Measurements from ENCODE around the gene RNF220.

Gene RNF220

DNA sequence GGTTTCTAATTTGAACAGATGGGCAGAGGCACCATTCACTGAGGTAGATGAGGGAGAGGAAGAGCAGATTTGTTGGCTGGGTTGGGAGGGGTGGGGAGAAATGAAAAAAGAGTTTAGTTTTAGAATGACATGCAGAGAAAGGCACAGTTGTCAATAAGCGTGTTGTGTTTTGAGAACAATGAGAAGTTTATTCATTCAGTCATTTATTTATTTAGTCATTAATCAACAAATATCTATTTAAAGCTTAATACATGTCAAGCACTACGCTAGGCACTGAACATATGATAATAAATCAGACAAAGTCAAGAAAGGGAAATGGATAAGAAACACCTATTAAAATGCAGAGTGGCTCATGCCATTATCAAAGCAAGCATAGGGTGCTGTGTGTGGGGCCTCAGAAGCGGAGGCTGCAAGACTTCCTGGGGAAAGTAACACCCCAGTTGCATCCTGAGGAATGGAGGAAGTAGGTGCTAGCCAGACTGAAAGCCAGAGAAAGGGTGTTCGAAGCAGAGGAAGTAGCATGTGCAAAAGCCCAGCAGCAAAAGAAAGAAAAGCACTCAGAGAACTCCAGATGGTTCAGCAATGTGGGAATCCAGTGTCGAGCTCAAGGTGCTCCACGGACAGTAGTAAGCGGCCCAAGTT lies 114.1 kb downstream of the RNF220 start:
- DNase-seq (ENCODE audit: low spot score) (no peak), FAIRE-seq (no peak)

DNA sequence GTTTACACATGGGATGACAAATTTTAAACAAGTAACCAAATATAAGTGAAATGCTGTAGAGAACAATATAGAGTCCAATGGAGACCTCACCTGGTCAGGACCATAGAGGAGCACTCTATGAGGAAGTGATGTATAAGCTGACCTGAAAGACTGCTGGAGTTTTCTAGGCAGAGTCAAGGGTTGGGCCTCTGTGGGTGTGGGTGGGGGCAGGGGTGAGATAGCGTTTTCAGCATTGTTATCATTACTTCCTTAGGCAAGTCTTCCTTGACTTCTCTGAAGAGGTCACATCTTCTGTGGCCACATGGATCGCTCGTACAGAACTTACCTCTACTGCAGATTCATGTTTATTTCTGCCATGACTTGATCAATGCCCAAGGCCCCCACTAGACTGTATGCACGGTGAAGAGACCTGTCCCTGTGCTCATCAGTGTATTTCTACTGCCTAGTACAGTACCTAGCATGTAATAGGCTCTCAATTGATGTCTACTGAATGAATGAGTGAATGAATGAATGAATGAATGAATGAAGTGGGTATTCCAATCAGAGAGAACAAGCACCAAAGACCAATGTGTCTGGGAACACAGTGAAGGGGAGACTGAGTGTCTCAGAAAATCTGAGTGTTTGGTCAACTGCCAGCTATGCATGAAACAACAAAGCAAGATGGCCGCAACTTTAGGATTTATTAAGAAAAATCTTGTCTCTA lies 116.5 kb downstream of the RNF220 start:
- no peak for DNase-seq (ENCODE audit: low spot score)
- FAIRE-seq, result no peak

DNA sequence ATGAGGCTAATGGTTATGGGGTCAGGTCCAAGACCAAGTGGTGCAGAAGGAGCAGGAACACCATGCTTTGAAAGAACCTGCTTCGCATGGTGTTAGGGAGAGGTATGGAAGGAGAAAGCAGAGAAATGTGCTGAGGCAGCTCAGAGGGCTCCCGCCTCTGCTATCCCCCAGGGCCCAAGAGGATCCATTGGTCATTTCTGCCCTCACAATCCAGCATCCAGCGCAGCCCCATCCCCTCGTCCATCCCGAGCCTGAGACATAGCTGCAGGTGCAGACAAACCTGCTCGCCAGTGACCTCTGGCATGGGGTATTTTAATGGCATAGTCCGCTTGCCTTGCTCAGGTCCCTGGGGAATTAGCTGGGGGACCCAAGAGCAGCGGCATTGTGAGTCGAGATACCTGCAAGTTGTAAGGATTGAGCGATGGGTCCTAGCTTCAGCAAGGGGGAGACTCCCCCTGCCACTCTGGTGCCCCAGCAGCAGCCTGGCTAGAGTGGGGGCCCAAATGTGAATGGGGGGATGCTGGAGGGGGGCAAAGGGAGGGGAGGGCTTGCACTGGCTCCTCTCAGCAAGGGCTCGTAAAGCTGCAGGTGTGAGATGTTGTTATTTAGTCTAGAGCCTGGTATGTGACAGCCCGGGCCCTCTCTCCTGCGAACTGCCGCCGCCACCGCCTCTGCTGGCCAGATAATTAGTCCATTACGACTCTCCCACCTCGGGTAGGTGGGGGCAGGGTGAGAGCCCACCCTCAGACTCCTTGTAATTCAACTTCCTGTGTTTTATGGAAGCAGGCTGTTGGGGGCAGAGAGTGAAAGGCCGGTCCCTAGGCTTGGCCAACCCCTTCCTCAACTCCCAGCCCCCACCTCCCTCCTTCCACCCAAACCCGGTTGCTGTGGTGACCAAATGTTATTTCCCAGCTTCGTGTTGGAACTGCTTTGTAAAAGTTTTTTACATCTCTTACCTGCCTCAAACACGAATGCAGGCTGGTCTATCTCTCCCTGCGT lies 118.8 kb downstream of the RNF220 start:
- no peak for FAIRE-seq
- no peak for DNase-seq (ENCODE audit: low spot score)

DNA sequence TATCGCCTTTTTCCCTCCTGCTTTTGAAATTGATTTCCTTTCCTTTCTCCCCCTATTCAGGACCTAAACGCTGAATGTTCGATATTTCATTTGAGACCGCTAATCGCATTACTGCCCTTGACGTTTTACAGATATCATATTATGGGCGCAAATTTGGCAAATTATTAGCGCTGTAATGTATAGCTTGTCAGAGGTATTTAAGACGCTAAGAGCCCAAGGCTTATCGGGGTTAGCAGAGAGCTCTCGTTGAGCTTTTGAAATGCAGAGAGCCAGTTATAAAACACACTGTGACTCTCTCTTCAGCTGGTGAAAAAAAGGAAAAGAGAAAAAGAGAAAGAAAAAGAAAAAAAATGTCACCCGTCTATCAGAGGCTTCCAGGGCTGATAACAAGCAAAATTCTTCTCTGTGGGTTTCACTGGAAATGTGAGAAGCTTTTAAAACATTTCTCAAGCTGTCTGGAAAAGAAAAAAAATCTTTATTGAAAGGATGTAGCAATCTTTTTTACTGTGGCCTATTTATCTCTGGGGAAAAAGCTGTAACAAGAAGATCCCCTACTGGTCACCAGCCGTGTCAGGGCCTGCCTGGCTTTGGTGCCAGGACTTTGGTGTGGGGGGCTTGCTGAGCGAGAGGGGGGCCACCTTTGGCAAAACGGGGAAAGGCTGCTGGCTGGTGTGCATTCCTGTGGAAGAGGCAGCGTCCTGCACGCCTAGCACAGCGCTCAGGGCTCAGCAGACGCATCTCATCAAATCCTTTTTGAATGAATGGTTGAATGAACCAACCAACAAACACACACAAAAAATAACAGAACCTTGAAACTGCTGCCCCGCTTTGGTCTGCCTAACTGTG lies 119.8 kb downstream of the RNF220 start:
- DNase-seq (ENCODE audit: low spot score), result no peak
- no peak for FAIRE-seq

DNA sequence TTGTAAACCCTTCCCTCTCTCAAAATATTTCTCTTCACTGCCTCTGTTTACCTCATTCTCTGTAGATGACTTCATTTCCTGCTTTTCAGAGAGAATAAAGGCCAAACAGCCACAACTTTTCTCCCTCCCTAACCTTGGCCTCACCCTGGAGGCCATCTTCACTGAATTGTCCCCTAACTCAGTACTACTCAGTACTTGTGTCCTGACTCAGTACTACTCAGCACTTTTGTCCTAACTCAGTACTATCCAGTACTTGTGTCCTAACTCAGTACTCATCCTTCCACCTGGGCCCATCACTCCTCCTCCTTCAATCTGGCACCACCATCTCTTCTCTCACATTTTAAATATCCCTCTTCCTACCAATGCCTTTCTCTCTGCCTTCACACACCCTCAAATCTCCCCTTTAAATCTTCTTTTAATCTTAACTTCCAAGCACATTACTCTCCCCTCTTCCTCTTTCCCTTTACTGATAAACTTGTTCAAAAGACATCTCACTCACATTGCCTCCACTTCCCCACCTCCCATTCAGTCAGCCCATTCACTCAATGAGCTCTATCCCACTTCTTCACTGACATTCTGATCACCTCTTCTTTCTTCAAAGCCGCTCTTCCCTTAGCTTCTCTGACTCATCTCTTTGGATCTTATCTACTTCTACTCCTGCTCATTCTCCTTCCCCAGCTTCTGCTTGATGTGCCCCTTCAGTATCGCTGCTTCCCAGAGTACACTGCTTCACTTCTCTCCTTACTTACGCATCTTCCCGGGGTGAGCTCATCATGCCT lies 121.4 kb downstream of the RNF220 start:
- FAIRE-seq, result no peak
- peak; percentile 24 for DNase-seq (ENCODE audit: low spot score)

DNA sequence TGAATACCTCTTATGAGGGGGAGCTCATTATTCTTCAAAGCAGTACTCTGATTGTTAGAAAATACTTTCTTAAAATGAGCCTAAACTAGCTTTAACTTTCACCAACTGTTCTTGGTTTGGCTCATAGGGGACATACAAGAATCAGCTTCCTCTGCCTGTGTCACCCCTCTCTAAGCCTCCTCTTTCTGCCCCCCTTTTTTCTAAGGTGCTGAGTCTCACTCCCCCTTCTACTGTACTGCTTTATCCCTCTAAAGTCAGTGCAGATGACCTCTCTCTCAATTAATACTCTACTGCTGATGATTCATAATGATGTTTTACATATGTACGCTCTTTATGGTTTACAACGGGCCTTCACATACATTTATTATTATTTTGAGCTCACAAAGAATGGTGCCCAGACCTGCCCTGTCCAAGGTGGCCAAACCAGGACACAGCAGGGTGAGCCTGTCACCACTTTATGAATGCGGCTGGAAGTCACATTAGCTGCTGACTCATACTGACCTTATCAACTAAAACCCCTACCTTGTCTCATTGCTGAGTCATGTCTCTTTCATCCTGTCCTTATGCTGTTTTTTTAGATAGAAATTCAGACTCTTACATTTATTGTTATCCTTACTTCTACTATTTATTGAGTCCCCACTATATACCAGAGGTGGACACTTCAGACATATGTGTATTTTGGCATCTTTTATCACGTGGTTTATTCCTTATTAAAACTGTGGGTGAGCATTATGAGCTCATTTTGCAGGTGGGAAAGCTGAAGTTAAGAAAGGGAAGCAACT lies 126.9 kb downstream of the RNF220 start:
- FAIRE-seq, result peak; percentile 48

DNA sequence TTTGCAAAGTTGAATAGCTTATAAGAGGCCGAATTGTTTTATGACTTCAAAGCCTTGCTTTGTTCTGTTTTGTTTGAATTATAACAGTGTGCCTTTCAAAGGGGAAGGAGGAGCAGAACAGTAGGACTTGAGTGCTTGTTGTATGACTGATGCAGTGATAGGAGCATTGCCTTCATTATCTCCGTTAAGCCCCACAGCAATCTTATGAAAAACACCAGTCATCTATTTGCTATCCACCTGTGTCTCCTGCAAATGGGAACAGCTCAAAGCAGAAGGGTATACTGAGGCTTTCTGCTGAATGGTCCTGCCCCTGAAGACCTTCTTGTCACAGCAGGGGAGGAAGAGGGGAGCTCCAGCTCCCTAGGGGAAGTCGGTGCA lies 127.5 kb downstream of the RNF220 start:
- no peak for DNase-seq (ENCODE audit: low spot score)
- no peak for FAIRE-seq

More for the DNA sequence above, 126.9 kb downstream of the RNF220 start:
- DNase-seq (ENCODE audit: low spot score), result peak; percentile 79

DNA sequence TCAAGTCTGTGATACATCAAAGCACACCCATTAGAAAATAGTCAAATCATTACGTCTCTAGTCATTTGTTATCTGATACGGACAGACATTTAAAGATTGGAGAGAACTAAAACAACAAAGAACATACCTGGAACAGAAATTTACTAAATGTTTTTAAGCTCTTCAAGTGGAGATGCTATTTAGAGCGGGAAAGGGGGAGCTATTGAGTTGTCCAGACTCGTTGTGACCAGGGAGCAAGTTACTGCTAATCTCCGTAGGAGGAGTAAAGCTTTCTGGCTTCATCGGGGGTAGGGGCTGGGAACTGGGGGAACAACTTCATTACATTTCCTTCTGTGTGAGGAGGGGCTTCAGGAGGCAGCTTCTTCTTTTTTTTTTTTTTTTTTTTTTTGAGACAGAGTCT lies 129.7 kb downstream of the RNF220 start:
- FAIRE-seq, result no peak

DNA sequence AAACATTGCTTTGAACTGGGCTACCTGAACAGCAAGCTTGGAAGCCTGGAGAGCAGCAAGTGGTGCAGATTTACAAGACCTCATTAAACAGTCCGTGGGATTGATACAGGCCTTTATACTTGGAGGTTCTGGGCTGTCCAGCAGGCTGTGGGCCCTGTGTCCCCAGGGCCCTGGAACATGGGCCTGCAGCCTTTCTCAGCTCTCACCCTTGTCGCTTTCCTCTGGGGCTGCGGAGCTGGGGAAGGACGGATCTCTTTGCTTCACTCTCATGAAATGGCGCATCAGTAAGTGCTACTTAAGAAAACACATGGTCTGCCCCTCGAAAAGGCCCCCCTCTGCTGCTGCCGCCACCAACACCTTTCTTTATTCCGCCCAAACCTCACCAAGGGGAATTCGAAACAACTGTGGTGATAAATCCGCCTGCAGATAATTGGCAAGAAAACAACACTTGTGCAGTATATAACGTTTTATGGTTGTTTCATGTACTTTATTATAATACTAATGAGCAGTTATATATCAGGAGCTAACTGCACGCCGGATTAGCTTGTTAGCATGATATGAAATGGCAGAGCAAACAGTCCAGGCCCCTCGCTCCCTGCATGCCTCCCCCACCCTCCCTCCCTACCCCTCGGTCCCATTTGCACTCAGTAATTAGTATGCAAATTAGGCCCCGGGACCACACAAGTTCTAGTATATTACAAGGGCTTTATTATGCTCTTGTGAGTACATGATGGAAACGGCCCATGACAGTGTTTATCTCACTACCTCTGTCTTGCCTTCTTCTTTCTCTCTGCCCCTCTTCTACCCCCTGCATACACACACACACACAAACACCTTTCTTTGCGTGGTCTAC lies 131.5 kb downstream of the RNF220 start:
- DNase-seq (ENCODE audit: low spot score) (no peak), FAIRE-seq (no peak)

More for the DNA sequence above, 129.7 kb downstream of the RNF220 start:
- DNase-seq (ENCODE audit: low spot score), result no peak

DNA sequence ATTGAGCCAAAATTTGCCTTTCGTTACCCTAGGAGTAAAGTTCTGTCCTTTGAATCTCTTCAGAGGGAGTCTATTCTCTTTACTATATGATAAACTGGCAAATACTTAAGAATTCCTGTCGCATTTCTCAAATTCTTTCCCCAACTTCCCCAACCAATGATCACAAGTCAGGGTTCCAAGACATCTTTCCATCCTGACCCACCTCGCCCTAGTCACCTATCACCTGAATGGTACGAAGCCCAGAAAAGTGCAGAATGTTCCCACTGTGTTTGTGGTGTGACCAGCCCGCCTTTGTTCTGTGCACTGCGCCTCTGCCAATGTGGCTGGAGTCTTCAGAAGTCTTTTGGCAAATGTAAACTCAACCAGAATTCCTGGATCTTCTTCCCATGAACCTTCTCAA lies 132.5 kb downstream of the RNF220 start:
- no peak for FAIRE-seq
- no peak for DNase-seq (ENCODE audit: low spot score)

DNA sequence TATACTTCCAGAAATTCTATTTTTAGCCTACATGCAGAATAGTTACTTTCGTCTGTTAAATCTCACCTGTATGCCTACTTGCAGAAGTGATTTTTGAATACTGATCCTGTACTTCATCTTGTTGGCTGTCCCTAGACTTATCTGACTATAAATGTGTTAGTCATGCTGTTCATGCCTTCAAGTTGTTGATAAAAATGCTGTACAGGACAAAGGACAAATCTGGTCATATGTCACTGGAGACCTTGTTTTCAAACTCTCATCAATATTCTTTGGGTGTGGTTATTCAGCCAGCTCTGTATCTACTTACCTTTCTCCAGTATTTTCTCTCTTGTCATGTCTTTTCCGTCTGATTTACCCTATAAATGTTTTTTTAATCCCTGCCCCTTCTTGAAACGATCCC lies 132.9 kb downstream of the RNF220 start:
- FAIRE-seq, result no peak
- no peak for DNase-seq (ENCODE audit: low spot score)

DNA sequence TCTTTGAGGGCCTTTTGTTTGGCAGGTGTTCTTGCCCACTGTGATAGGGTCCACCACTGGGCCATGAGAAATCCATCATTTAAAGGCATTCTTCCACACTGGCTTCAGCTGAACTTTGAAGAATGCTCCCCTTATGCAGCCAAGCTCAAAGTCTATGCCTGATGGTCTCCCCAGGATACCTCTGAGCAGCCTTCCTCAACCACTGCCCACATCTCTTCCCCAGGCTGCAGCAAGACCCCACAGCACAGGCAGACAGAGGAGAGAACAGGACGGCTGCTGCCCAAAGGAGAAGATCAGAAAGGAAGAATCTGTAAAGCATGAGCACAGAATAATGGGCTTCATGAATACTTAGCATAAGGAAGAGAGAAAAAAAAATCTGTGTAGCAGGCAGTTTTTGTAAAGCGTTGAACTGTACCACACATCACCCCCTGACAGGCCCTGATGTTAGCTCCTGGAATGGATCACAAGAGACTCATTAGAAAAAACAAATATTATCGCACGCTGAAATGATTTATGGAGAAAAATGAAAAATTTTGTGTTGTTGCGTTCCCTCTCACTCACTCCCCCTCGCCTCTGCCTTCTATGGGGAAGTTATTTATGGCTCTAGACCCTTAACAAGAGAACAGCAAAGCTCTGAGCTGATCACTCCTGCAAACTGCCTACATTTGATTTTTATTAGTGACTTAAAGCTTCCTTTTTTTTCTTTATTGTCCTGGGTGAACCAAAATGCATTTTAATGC lies 135.1 kb downstream of the RNF220 start:
- FAIRE-seq (no peak), DNase-seq (ENCODE audit: low spot score) (no peak)

DNA sequence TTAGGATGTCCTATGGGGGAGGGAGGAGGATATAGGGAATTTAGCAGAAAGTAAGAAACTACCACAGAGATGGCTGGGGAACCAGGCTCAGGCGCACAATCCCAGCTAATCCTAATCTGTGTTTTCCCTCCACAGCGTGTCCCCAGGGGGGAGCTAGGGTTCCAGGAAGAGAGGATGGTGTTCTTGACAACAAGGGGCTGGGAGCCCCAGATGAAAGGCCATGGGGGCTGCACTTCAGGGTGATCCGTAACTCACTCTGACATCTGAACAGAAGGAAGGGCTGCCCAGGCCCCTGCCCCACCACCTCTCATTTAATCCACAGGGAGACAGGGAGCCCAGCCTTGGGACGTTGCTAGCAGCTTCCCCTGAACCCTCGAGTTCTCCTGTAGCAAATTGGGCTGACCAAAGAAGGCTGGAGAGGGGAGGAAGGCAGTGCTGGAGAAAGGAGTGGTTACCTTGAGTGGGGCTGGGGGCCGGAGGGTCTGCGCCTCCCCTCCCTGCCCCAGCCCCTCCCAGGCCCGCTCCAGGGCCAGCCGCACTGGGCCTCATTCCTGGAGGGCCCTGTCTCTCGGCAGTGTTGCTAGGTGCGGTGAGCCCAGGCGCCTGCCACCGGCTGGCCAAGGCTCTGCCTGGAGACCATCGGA lies 137.5 kb downstream of the RNF220 start:
- no peak for FAIRE-seq
- DNase-seq (ENCODE audit: low spot score), result no peak

DNA sequence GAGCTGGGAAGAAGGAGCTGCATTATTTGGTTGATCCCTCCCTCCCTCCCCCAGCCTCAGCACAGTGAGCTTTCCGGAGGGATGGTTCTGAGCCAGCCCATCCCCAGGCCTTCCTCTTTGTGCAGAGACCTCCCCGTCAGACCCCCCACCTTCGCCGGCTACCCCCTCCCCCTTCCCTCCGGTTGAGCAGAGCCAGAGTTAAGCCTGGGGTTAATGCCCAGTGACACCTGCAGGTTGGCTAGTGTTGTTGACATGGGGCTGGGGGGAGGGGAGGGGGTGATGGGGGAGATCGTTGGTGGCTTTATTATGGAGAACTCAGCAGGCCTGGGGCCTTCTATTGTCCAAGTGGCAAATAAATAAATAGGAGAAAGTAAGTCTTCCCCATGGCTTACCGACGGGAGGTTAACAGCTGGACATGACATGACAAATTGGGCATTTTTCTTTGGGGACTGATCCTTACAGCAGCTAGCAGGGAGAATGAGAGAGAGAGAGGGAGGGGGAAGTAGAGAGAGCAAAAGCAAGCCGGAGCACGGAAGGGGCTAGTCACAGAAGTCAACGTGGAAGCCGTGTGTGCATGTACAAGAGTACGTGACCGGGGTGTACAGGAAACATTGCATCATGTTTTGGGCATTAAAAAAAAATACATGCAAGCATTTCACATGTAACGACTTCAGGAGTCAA lies 138.1 kb downstream of the RNF220 start:
- DNase-seq (ENCODE audit: low spot score) (no peak), FAIRE-seq (no peak)

DNA sequence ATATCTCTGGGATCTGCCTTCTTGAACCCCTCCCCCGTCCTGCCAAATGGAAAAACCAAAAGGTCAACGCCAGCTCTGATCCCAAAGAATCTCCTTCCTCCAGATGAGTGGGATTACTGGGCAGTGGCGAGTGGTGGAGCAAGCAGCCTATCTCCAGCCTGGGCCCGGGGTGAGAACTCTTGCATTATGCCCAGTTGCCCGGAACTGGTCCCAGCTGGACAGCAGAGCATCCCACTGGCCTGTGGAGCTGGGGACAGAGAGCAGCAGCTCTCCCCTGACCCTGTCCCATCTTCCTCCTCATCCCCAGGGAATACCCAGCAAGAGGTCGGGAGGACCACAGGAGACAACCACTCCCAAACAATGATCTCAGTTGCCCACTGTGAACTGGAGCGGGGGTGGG lies 138.7 kb downstream of the RNF220 start:
- no peak for DNase-seq (ENCODE audit: low spot score)
- no peak for FAIRE-seq

DNA sequence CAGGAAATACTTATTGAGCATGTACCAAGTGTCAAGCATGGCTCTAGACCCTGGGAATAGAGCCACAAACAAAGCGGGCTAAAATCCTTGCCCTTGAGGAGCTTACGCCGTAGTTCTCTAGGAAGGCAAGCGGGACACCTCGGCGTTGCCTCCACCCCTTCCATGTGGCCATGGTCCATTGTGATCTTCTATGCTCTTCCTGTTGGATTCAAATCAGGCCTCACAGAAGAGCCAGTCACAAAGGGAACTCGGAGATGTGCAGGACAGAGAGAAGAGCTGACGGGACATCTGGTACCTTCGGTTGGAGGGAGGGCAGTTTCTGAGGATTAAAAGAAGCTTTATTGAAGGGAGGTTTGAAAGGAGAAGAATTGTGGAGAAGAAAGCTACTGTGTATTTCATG lies 139.9 kb downstream of the RNF220 start:
- FAIRE-seq, result peak; percentile 23
- no peak for DNase-seq (ENCODE audit: low spot score)

DNA sequence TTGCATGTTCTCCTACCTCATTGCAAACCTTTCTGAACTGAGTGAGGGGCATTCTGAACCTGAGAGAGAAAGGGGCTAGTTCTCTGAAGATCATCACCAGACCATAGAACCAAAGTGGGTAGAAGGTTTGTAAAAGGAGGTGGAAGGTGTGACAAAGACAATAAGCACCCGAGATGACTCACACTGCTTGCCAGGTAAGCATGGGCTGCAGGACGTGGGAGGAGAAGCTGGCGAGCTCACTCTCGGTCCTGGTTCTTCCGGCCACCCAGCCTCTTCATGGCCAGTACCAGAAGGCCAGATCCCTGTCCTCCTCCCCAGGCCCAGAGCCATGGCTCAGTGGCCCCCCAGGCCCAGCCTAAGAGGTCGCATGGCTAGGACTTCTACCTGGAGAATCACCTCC lies 140.9 kb downstream of the RNF220 start:
- DNase-seq (ENCODE audit: low spot score) (peak; percentile 73), FAIRE-seq (peak; percentile 46)

Data from urothelium cell line (cell line).